ENCODE measurements around the gene NDOR1.

Gene NDOR1

DNA sequence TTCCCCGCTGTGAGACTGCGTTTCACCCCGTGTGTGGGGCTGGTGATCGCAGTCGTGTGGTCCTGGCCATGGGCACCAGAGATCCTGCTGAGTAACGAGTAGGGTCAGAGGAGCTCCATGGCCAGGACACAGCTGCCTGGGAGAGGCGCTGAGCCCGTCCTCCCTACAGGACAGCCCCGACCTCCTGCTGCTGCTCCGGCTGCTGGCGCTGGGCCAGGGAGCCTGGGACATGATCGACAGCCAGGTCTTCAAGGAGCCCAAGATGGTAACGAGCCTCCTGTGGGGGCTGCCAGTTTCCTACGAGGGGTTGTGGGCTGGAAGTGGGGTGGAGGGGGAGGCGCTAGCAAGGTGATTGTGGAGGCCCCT, 60.6 kb downstream of the NDOR1 start:
- no peak for DNase-seq

All from hematopoietic multipotent progenitor cell treated with erythropoietin and hydrocortisone succinate and interleukin-3 and kit ligand, for 6 days (in vitro differentiated cells).